Measurements from ENCODE around the gene CUX1.

The CUX1 gene

DNA sequence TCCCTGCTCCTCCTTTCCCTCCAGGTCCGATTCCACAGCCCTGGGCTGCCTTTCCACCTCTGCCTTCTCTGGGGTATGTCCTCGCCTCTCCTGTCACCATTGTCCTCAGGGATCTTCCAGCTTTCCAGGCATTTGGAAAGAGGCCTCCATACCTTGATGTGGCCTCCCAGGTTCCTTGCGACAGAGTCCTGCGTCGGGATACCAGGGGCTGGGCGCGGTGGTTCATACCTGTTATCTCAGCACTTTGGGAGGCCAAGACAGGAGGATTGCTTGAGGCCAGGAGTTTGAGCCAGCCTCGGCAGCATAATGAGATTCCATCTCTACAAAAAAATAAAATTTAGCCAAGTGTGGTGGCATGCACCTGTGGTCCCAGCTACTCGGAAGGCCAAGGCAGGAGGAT, 171.1 kb downstream of the CUX1 start:
- Histone ChIP-seq H3K36me3 (ENCODE audit: control insufficient read depth in 1 of 2, insufficient read depth in 2 of 2, low read length in 2 of 2) (no peaks in the 10 kb centered on the region), H3K4me1 (ENCODE audit: control insufficient read depth in 1 of 2, insufficient read depth in 2 of 2, low read length in 2 of 2) (peaks cover 0 to 6% of the 10 kb centered on the region in 2 donors), H3K4me3 (ENCODE audit: low read depth in 1 of 2, low read length in 2 of 2) (no peak overlapping the region), H3K27me3 (ENCODE audit: low read depth, low read length) (no peaks in the 10 kb centered on the region), H3K9me3 (ENCODE audit: control insufficient read depth in 1 of 2, low read length in 2 of 2) (no peaks in the 10 kb centered on the region), H3K27ac (ENCODE audit: low read length) (no peak overlapping the region)

DNA sequence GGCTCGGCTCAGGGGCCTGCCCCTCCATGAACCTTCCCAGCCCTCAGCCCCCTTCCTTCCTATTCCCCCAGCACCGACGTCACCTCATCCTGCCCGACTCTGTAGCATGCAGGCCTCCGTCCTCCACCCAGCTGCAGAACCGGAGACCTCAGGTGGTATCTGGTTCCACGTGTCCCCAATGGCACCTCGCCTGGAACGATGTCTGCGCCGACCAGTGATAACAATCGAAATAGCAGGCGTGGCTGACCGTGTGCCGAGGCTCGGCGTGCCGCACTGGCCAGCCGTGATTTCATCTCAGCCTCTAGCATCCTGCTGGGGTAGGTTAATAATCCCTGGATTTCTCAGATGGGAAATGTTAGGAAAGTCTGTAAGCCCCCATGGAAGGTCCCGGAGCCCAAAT, 171.7 kb downstream of the CUX1 start:
- H3K36me3 ChIP-seq (ENCODE audit: control insufficient read depth in 1 of 2, insufficient read depth in 2 of 2, low read length in 2 of 2): no peaks in the 10 kb centered on the region
- no peak overlapping the region for H3K27ac ChIP-seq (ENCODE audit: low read length)
- H3K9me3 ChIP-seq (ENCODE audit: control insufficient read depth in 1 of 2, low read length in 2 of 2): no peaks in the 10 kb centered on the region
- H3K4me3 ChIP-seq (ENCODE audit: low read depth in 1 of 2, low read length in 2 of 2): no peak overlapping the region
- H3K27me3 ChIP-seq (ENCODE audit: low read depth, low read length): no peaks in the 10 kb centered on the region
- peaks cover 0 to 6% of the 10 kb centered on the region in 2 donors for H3K4me1 ChIP-seq (ENCODE audit: control insufficient read depth in 1 of 2, insufficient read depth in 2 of 2, low read length in 2 of 2)

DNA sequence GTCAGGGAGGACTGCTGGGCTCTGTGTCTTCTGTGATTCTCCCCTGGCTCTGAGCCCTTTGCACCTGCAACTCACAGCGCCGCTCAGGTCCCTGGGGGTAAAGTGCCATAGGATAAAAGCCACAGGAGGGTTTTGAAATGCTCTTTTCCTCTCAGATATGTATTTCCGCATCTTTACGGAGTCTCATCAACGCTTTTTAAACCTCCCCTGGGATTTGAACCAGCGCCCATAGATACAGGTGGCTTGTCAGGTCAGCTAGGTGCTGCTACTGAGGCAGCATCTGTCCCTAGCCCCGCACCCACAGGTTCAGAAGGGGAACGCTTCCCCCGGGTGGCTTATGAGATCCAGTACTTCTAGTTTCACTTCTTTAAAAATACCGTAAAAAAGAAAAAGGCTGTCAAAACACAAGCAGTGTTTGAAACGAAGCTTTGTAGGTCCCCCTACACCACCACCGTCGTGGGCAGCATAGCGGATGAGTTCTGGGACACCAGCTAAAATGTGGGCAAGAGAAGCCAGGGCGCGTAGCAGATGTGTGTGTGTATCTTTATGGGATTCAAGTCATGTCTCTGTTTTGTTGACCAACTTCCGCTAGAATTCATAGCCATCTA, 173.5 kb downstream of the CUX1 start:
- H3K36me3 ChIP-seq (ENCODE audit: control insufficient read depth in 1 of 2, insufficient read depth in 2 of 2, low read length in 2 of 2): no peaks in the 10 kb centered on the region
- H3K4me3 ChIP-seq (ENCODE audit: low read depth in 1 of 2, low read length in 2 of 2): no peak overlapping the region
- no peaks in the 10 kb centered on the region for H3K27me3 ChIP-seq (ENCODE audit: low read depth, low read length)
- H3K4me1 ChIP-seq (ENCODE audit: control insufficient read depth in 1 of 2, insufficient read depth in 2 of 2, low read length in 2 of 2): peaks cover 0 to 6% of the 10 kb centered on the region in 2 donors
- no peaks in the 10 kb centered on the region for H3K9me3 ChIP-seq (ENCODE audit: control insufficient read depth in 1 of 2, low read length in 2 of 2)
- H3K27ac ChIP-seq (ENCODE audit: low read length): no peak overlapping the region

GRCh38 chr7:101991860-101992259, 174.4 kb downstream of the CUX1 start:
- Histone ChIP-seq H3K27me3 (ENCODE audit: low read depth, low read length) (no peaks in the 10 kb centered on the region), H3K4me1 (ENCODE audit: control insufficient read depth in 1 of 2, insufficient read depth in 2 of 2, low read length in 2 of 2) (peaks cover 0 to under 1% of the 10 kb centered on the region in 2 donors), H3K27ac (ENCODE audit: low read length) (no peak overlapping the region), H3K4me3 (ENCODE audit: low read depth in 1 of 2, low read length in 2 of 2) (no peak overlapping the region), H3K9me3 (ENCODE audit: control insufficient read depth in 1 of 2, low read length in 2 of 2) (no peaks in the 10 kb centered on the region), H3K36me3 (ENCODE audit: control insufficient read depth in 1 of 2, insufficient read depth in 2 of 2, low read length in 2 of 2) (no peaks in the 10 kb centered on the region)

DNA sequence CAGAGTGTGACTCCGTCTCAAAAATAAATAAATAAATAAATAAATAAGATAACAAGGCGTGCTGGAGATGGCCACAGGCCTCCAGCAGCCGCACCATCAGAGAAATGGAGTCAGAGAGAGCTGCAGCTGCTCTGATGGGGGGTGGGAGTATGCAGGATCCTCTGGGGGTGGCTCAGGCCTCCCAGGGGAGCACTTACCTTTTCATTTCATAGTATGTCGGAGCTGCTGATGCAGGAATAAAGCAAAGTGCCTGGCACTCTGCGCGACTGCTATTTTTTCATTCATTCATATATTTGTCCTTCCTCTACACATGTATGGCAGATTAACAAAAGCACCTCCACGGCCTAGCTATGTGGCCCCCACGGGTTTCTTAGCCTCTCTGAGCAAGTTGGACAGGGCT, 175.9 kb downstream of the CUX1 start:
- H3K36me3 ChIP-seq (ENCODE audit: control insufficient read depth in 1 of 2, insufficient read depth in 2 of 2, low read length in 2 of 2): no peaks in the 10 kb centered on the region
- no peaks in the 10 kb centered on the region for H3K4me1 ChIP-seq (ENCODE audit: control insufficient read depth in 1 of 2, insufficient read depth in 2 of 2, low read length in 2 of 2)
- H3K27me3 ChIP-seq (ENCODE audit: low read depth, low read length): no peaks in the 10 kb centered on the region
- no peaks in the 10 kb centered on the region for H3K9me3 ChIP-seq (ENCODE audit: control insufficient read depth in 1 of 2, low read length in 2 of 2)
- no peak overlapping the region for H3K27ac ChIP-seq (ENCODE audit: low read length)
- no peak overlapping the region for H3K4me3 ChIP-seq (ENCODE audit: low read depth in 1 of 2, low read length in 2 of 2)

DNA sequence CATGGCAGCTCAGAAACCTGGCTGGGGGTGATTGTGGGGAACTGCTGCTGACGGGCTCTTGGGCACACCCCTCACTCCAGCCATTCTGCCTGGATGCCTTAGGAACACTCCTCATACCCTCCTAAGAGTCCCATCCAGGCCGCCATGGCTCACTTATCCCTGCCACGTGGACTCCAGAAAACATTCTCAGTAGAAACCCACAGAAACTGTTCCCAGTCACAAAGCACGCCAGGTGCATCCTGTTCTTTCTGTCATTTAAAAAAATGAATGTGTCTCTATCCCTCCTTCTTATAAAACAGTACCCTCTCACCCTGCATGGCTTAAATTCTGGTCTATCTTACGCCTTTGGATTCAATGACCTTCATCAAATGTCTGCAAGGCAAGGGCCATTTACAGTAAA, 177.7 kb downstream of the CUX1 start:
- Histone ChIP-seq H3K9me3 (ENCODE audit: control insufficient read depth in 1 of 2, low read length in 2 of 2) (no peaks in the 10 kb centered on the region), H3K36me3 (ENCODE audit: control insufficient read depth in 1 of 2, insufficient read depth in 2 of 2, low read length in 2 of 2) (no peaks in the 10 kb centered on the region), H3K27me3 (ENCODE audit: low read depth, low read length) (no peaks in the 10 kb centered on the region), H3K4me3 (ENCODE audit: low read depth in 1 of 2, low read length in 2 of 2) (no peak overlapping the region), H3K27ac (ENCODE audit: low read length) (no peak overlapping the region), H3K4me1 (ENCODE audit: control insufficient read depth in 1 of 2, insufficient read depth in 2 of 2, low read length in 2 of 2) (peaks cover 0 to 3% of the 10 kb centered on the region in 2 donors)

DNA sequence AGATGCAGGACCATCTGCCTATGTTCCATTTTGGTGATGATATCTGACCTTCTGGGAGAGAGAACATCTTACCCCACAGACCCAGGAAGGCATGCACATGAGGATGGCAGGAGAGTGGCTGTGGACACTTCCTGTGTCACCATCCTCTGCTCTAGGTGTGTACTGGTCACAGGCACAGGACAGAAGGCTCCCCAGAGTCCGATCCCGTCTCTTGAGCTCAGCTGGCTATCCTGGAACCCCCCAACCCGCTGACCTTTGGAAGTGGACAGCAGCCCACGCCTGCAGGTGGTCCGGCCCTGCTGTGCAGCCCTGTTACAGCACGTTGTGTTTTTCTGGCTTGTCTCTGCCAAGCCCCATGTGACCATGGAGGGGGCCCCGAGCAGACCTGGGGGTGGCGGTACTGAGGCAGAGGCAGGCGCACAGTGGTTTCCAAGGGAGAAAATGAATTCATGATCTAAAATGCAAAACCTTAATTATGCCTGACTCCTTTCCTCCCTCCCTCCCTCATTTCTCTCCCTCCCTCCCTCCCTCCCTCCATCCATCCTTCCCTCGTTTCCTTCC, 178.8 kb downstream of the CUX1 start:
- Histone ChIP-seq H3K27ac (ENCODE audit: low read length) (no peak overlapping the region), H3K27me3 (ENCODE audit: low read depth, low read length) (no peaks in the 10 kb centered on the region)

DNA sequence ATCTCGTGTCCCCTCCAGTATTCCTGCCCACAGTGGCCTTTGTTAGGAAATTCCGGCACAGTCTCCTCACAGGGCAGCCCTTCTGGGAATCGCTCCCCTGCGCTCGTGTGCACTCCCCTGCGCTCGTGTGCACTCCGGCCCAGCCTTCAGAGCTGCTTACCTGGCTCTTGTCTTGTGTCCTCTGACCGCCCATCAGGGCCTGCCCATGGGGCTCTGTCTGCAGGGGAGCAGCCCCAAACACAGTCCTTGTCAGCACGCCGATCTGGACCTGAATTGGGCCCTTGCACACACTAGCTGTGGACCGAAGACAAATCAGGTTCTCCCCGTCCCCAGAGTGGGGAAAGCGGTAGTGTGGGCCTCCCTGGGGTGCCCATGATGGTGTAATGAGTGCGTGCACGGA, 179.4 kb downstream of the CUX1 start:
- Histone ChIP-seq H3K36me3 (ENCODE audit: control insufficient read depth in 1 of 2, insufficient read depth in 2 of 2, low read length in 2 of 2) (no peaks in the 10 kb centered on the region), H3K9me3 (ENCODE audit: control insufficient read depth in 1 of 2, low read length in 2 of 2) (no peaks in the 10 kb centered on the region), H3K4me1 (ENCODE audit: control insufficient read depth in 1 of 2, insufficient read depth in 2 of 2, low read length in 2 of 2) (peaks cover 0 to 3% of the 10 kb centered on the region in 2 donors), H3K4me3 (ENCODE audit: low read depth in 1 of 2, low read length in 2 of 2) (no peak overlapping the region), H3K27me3 (ENCODE audit: low read depth, low read length) (no peaks in the 10 kb centered on the region), H3K27ac (ENCODE audit: low read length) (no peak overlapping the region)

More for the DNA sequence above, 178.8 kb downstream of the CUX1 start:
- Histone ChIP-seq H3K4me1 (ENCODE audit: control insufficient read depth in 1 of 2, insufficient read depth in 2 of 2, low read length in 2 of 2) (peaks cover 0 to 3% of the 10 kb centered on the region in 2 donors), H3K36me3 (ENCODE audit: control insufficient read depth in 1 of 2, insufficient read depth in 2 of 2, low read length in 2 of 2) (no peaks in the 10 kb centered on the region), H3K4me3 (ENCODE audit: low read depth in 1 of 2, low read length in 2 of 2) (no peak overlapping the region), H3K9me3 (ENCODE audit: control insufficient read depth in 1 of 2, low read length in 2 of 2) (no peaks in the 10 kb centered on the region)

DNA sequence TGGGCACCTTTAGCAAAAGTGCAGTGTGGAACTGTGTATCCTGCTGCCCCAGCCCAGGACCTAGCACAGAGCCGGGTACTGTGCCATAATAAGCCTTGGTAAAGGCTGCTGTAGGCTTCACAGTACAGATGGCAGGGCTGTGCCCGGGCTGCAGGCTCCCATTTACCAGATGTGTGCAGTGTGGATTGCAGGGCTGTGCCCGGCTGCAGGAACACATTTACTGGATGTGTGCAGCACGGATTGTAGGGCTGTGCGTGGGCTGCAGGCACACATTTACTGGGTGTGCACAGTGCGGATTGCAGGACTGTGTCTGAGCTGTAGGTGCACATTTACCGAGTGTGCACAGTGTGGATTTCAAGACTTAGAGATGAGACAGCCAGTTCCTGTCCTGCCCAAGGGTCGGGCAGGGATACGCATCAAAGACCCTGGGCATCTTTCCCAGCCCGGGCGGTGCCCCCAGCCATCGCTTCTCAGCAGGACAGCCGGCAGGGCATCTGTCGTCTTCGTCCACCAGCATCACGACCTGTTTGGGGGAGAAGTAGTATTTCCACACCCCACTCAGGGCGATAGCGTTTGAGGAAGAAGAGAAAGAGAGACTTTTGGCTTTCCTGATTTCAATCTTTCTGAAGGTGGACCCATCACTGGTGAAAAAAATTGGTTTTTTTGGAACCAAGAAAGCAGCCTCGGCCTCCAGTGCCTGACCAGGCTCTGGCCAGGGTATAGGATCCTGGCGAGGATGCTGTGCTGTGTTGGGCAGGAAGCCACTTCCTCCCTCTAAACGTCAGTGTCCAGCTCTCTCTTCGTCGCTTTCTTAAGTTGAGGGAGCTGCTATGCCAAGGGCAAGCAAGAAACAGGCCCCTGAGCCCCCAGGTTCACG, 180.8 kb downstream of the CUX1 start:
- Histone ChIP-seq H3K27me3 (ENCODE audit: low read depth, low read length) (no peaks in the 10 kb centered on the region), H3K9me3 (ENCODE audit: control insufficient read depth in 1 of 2, low read length in 2 of 2) (no peaks in the 10 kb centered on the region), H3K4me3 (ENCODE audit: low read depth in 1 of 2, low read length in 2 of 2) (no peak overlapping the region), H3K4me1 (ENCODE audit: control insufficient read depth in 1 of 2, insufficient read depth in 2 of 2, low read length in 2 of 2) (peaks cover 0 to 3% of the 10 kb centered on the region in 2 donors), H3K36me3 (ENCODE audit: control insufficient read depth in 1 of 2, insufficient read depth in 2 of 2, low read length in 2 of 2) (no peaks in the 10 kb centered on the region), H3K27ac (ENCODE audit: low read length) (no peak overlapping the region)

- Histone ChIP-seq H3K9me3 (ENCODE audit: control insufficient read depth in 1 of 2, low read length in 2 of 2) (no peaks in the 10 kb centered on the region), H3K27me3 (ENCODE audit: low read depth, low read length) (no peaks in the 10 kb centered on the region), H3K27ac (ENCODE audit: low read length) (no peak overlapping the region), H3K4me3 (ENCODE audit: low read depth in 1 of 2, low read length in 2 of 2) (no peak overlapping the region), H3K4me1 (ENCODE audit: control insufficient read depth in 1 of 2, insufficient read depth in 2 of 2, low read length in 2 of 2) (peaks cover 0 to 3% of the 10 kb centered on the region in 2 donors), H3K36me3 (ENCODE audit: control insufficient read depth in 1 of 2, insufficient read depth in 2 of 2, low read length in 2 of 2) (no peaks in the 10 kb centered on the region)
Measured at GRCh38 chr7:101998906-101999240, 181.4 kb downstream of the CUX1 start.

GRCh38 chr7:101999393-101999792, 182.0 kb downstream of the CUX1 start:
- H3K36me3 ChIP-seq (ENCODE audit: control insufficient read depth in 1 of 2, insufficient read depth in 2 of 2, low read length in 2 of 2): no peaks in the 10 kb centered on the region
- no peak overlapping the region for H3K4me3 ChIP-seq (ENCODE audit: low read depth in 1 of 2, low read length in 2 of 2)
- H3K27me3 ChIP-seq (ENCODE audit: low read depth, low read length): no peaks in the 10 kb centered on the region
- no peaks in the 10 kb centered on the region for H3K9me3 ChIP-seq (ENCODE audit: control insufficient read depth in 1 of 2, low read length in 2 of 2)
- H3K4me1 ChIP-seq (ENCODE audit: control insufficient read depth in 1 of 2, insufficient read depth in 2 of 2, low read length in 2 of 2): peaks cover 0 to 3% of the 10 kb centered on the region in 2 donors
- no peak overlapping the region for H3K27ac ChIP-seq (ENCODE audit: low read length)

All from muscle layer of duodenum (tissue), 2 donors.